Caco-2 (cell line): Measurements from ENCODE around the gene KIF14. TPM values are rescaled to one million over a fixed set of nuclear protein-coding genes. Genes with fewer than 3 reads are reported as not detected.

ENCODE experiments used
- BruUV-seq: library from RNA; stranded (reverse); fragments of 400-500 nt; replicated peaks from 2 replicates; lab custom pipeline; 2021; lab: Mats Ljungman, UMichigan
- CTCF ChIA-PET: fragments of 300-600 bp; sonication (Branson Sonifier 250); formaldehyde crosslinking; loops from one replicate; lab custom pipeline; 2022; ENCODE audit warnings: antibody characterized with exemption; lab: Charles Lee
- POLR2A ChIA-PET: fragments of 300-600 bp; sonication (Branson Sonifier 250); formaldehyde crosslinking; loops from one replicate; lab custom pipeline; 2022; ENCODE audit warnings: antibody characterized with exemption; lab: Charles Lee
- DNase-seq, 2 experiments: peaks; one replicate each; pipeline versions ENCODE4 v3.0.0 to v3.0.0-alpha.2; 2020 to 2022
- H3K27me3 ChIP-seq: replicated peaks from 2 replicates; pipeline ENCODE4 v1.6.0; 2011; ENCODE audit warnings: low read length; ENCODE audit not compliant: control insufficient read depth, insufficient read depth
- H3K36me3 ChIP-seq: 2 replicates; pipeline ENCODE4 v1.5.1; 2011; ENCODE audit warnings: low read length; ENCODE audit not compliant: control insufficient read depth, insufficient read depth
- H3K4me1 ChIP-seq: fragments of 250-450 bp; sonication (Bioruptor Pico); 2 replicates; pipeline ENCODE4 v1.5.1; 2020; ENCODE audit warnings: mild to moderate bottlenecking
- H3K4me3 ChIP-seq: 2 replicates; pipeline ENCODE4 v1.5.1; 2011; ENCODE audit warnings: low read depth, mild to moderate bottlenecking, control low read depth, low read length
- H3K9me3 ChIP-seq: fragments of 250-450 bp; sonication (Bioruptor Pico); 2 replicates; pipeline ENCODE4 v1.5.1; 2020; ENCODE audit warnings: mild to moderate bottlenecking, moderate library complexity
- H3K27ac Mint-ChIP-seq: one replicate; pipeline ENCODE4 v1.8.0; 2022; ENCODE audit warnings: mixed read lengths; ENCODE audit not compliant: unreplicated experiment
- H3K27me3 Mint-ChIP-seq: one replicate; pipeline ENCODE4 v1.8.0; 2022; ENCODE audit warnings: mixed read lengths; ENCODE audit not compliant: insufficient read depth, unreplicated experiment
- H3K36me3 Mint-ChIP-seq: one replicate; pipeline ENCODE4 v1.8.0; 2022; ENCODE audit warnings: mild to moderate bottlenecking, mixed read lengths; ENCODE audit not compliant: insufficient read depth, unreplicated experiment
- H3K4me1 Mint-ChIP-seq: one replicate; pipeline ENCODE4 v1.8.0; 2022; ENCODE audit warnings: low read depth, mixed read lengths; ENCODE audit not compliant: unreplicated experiment
- H3K4me3 Mint-ChIP-seq: one replicate; pipeline ENCODE4 v1.8.0; 2022; ENCODE audit warnings: mild to moderate bottlenecking, moderate library complexity, mixed read lengths; ENCODE audit not compliant: unreplicated experiment
- H3K9me3 Mint-ChIP-seq: one replicate; pipeline ENCODE4 v1.8.0; 2022; ENCODE audit warnings: mixed read lengths; ENCODE audit not compliant: unreplicated experiment
- CTCF ChIP-seq, 2 experiments: fragments of 200-600 bp in 1 of 2; IDR thresholded peaks; 1 replicate in 1 of 2; 2 replicates in 1 of 2; pipeline versions ENCODE4 v1.5.1 to v1.8.0; 2011 to 2022; ENCODE audit warnings: antibody characterized with exemption in 1 of 2, control low read depth in 1 of 2, inconsistent platforms in 1 of 2, low read depth in 1 of 2, low read length in 1 of 2, mild to moderate bottlenecking in 1 of 2, moderate library complexity in 1 of 2; ENCODE audit not compliant: insufficient read depth in 1 of 2, severe bottlenecking in 1 of 2, unreplicated experiment in 1 of 2
- intact Hi-C: fragments of 100-400 bp; cut with micrococcal nuclease; formaldehyde crosslinking; loops from one replicate; pipeline ENCODE4 v1.10.0; 2022; ENCODE audit not compliant: unreplicated experiment
- total RNA-seq: library from RNA; stranded (reverse); gene quantifications from 2 replicates; pipeline ENCODE4 v1.2.3, GENCODE V29; 2022

The KIF14 gene
- total RNA-seq, 1 experiment from 2014 or later: 11.6 TPM

DNA sequence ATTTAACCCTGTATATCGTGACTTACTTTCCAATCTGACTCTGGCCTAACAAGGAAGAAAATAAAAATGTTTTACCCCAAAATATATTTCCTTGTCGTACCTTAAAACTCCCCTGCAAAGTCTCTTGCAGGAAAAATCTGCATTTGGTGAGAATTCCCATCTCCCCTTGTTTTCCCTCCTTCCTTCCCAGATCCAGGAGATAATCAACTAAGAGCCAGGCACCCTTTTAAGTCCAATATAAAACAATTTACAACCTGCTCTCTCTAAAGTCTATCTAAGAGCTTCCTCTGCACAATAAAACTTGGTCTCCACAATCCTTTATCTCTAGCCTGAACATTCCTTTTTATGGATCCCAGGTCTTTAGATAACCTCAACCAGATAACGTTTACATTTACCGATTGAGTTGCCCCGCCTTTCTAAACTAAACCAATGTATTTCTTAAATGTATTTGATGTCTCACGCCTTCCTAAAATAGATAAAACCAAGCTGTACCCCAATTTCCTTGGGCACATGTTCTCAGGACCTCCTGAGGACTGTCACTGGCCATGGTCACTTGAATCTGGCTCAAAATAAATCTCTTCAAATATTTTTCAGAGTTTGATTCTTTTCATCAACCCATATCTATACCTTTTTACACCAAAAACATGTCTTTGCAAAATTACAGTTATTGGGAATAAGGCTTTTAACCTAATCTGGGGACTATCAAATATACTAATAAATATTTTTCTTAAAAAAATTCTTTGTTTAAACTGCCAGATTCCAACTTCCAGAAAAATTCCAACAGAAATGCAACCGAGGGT is 48.2 kb upstream of the KIF14 start:
- TSS peak; percentile 80 for BruUV-seq
- ChIA-PET CTCF (interaction anchor here (0.7 to 1.8 kb wide), 2 partner anchors 9 to 46 kb away, joined by 3 to 16 read pairs; no protein-coding TSS in a partner anchor), POLR2A (interaction anchor here (0.6 to 2.4 kb wide), 4 partner anchors 47 to 228 kb away, joined by 3 to 16 read pairs (median 8); no protein-coding TSS in a partner anchor)
- intact Hi-C loops: loop anchor here (1.0 to 5.0 kb wide), 4 partner anchors 48 to 224 kb away; partner anchors contain the start of genes CAMSAP2, INAVA and KIF14
- H3K27me3 Mint-ChIP-seq: no peaks in the 10 kb centered on the region
- TF ChIP-seq CTCF (IDR thresholded peaks at IDR 0.05; ENCODE audit: insufficient read depth in 1 of 2, low read depth in 1 of 2, low read length in 1 of 2, severe bottlenecking in 1 of 2, unreplicated experiment in 1 of 2): no peak
- peaks cover 18% of the 10 kb centered on the region for H3K36me3 Mint-ChIP-seq
- H3K27ac Mint-ChIP-seq: peak overlapping the region; percentile 99
- peak overlapping the region; percentile 99 for H3K4me3 Mint-ChIP-seq
- Histone ChIP-seq H3K36me3 (no peaks in the 10 kb centered on the region), H3K27me3 (no peaks in the 10 kb centered on the region), H3K9me3 (no peaks in the 10 kb centered on the region), H3K4me3 (peak overlapping the region; percentile 97), H3K4me1 (peaks cover 16% of the 10 kb centered on the region)
- peaks cover 10% of the 10 kb centered on the region for H3K4me1 Mint-ChIP-seq
- no peaks in the 10 kb centered on the region for H3K9me3 Mint-ChIP-seq
- peak in 1 of 2 experiments; percentile 25 for DNase-seq

- Histone ChIP-seq H3K9me3 (no peaks in the 10 kb centered on the region), H3K4me1 (peaks cover 16% of the 10 kb centered on the region), H3K27me3 (no peaks in the 10 kb centered on the region), H3K36me3 (no peaks in the 10 kb centered on the region), H3K4me3 (no peak overlapping the region)
- ChIA-PET POLR2A (no interaction called here), CTCF (no interaction called here)
- peaks cover 18% of the 10 kb centered on the region for H3K36me3 Mint-ChIP-seq
- no peaks in the 10 kb centered on the region for H3K27me3 Mint-ChIP-seq
- H3K4me1 Mint-ChIP-seq: peaks cover 10% of the 10 kb centered on the region
- H3K9me3 Mint-ChIP-seq: no peaks in the 10 kb centered on the region
- H3K4me3 Mint-ChIP-seq: no peak overlapping the region
- no peak for TF ChIP-seq CTCF (IDR thresholded peaks at IDR 0.05; ENCODE audit: insufficient read depth in 1 of 2, low read depth in 1 of 2, low read length in 1 of 2, severe bottlenecking in 1 of 2, unreplicated experiment in 1 of 2)
- H3K27ac Mint-ChIP-seq: no peak overlapping the region
- DNase-seq: no peak
- no TSS peak for BruUV-seq
- intact Hi-C loops: loop anchor here (5.0 kb wide), 1 partner anchor 226 kb away; the partner anchor contains the start of gene INAVA
Observed at GRCh38 chr1:200666309-200666708, 45.8 kb upstream of the KIF14 start.

DNA sequence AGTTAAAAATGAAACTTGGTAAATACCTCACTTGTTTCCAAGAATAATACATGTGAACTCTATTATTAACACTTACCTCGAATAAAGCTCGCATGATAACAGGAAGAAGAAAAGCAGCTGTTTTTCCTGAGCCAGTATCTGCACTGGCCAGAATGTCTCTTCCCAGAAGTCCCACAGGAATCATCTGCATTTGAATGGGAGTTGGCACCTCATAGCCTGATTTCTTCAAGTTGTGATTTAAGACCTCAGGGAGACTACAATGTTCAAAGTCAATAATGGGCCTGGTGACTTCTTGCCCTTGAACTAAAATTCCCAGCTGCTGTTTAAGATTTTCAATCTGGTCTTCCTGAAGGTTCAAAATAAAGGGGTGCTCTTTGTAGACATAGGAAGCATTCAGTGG is 45.3 kb upstream of the KIF14 start:
- Mint-ChIP-seq H3K27me3 (no peaks in the 10 kb centered on the region), H3K4me3 (no peak overlapping the region), H3K4me1 (peaks cover 10% of the 10 kb centered on the region), H3K36me3 (peaks cover 18% of the 10 kb centered on the region), H3K9me3 (no peaks in the 10 kb centered on the region), H3K27ac (no peak overlapping the region)
- Histone ChIP-seq H3K36me3 (no peaks in the 10 kb centered on the region), H3K27me3 (no peaks in the 10 kb centered on the region), H3K4me3 (no peak overlapping the region), H3K9me3 (no peaks in the 10 kb centered on the region), H3K4me1 (peaks cover 13% of the 10 kb centered on the region)
- no peak for DNase-seq
- BruUV-seq: no TSS peak
- no peak for TF ChIP-seq CTCF (IDR thresholded peaks at IDR 0.05; ENCODE audit: insufficient read depth in 1 of 2, low read depth in 1 of 2, low read length in 1 of 2, severe bottlenecking in 1 of 2, unreplicated experiment in 1 of 2)
- ChIA-PET POLR2A (no interaction called here), CTCF (interaction anchor here (0.7 kb wide), 1 partner anchor 94 kb away, joined by 3 read pairs; no protein-coding TSS in a partner anchor)
- intact Hi-C loops: loop anchor here (5.0 kb wide), 1 partner anchor 226 kb away; the partner anchor contains the start of gene INAVA
